Calu3 (cell line): Measurements from ENCODE around the gene LBR. TPM values are rescaled to one million over a fixed set of nuclear protein-coding genes. Genes with fewer than 3 reads are reported as not detected.

Experiments used
- BruUV-seq: library from RNA; stranded (reverse); fragments of 400-500 nt; replicated peaks from 2 replicates; lab custom pipeline; 2021; lab: Mats Ljungman, UMichigan
- CTCF ChIA-PET: fragments of 300-600 bp; sonication (Branson Sonifier 250); formaldehyde crosslinking; loops from one replicate; lab custom pipeline; 2022; ENCODE audit warnings: antibody characterized with exemption; lab: Charles Lee
- DNase-seq: peaks from one replicate; pipeline ENCODE4 v3.0.0; 2022
- H3K27ac Mint-ChIP-seq: one replicate; pipeline ENCODE4 v1.8.0; 2022; ENCODE audit warnings: mixed read lengths; ENCODE audit not compliant: unreplicated experiment
- H3K27me3 Mint-ChIP-seq: one replicate; pipeline ENCODE4 v1.8.0; 2022; ENCODE audit warnings: mixed read lengths; ENCODE audit not compliant: unreplicated experiment
- H3K36me3 Mint-ChIP-seq: one replicate; pipeline ENCODE4 v1.8.0; 2022; ENCODE audit warnings: mild to moderate bottlenecking, moderate library complexity, mixed read lengths; ENCODE audit not compliant: insufficient read depth, unreplicated experiment
- H3K4me1 Mint-ChIP-seq: one replicate; pipeline ENCODE4 v1.8.0; 2022; ENCODE audit warnings: mild to moderate bottlenecking, low read depth, mixed read lengths; ENCODE audit not compliant: unreplicated experiment
- H3K4me3 Mint-ChIP-seq: one replicate; pipeline ENCODE4 v1.8.0; 2022; ENCODE audit warnings: mild to moderate bottlenecking, low read depth, moderate library complexity, mixed read lengths; ENCODE audit not compliant: unreplicated experiment
- H3K9me3 Mint-ChIP-seq: one replicate; pipeline ENCODE4 v1.8.0; 2022; ENCODE audit warnings: low read depth, mixed read lengths; ENCODE audit not compliant: unreplicated experiment
- CTCF ChIP-seq: fragments of 200-600 bp; IDR thresholded peaks from one replicate; pipeline ENCODE4 v1.8.0; 2022; ENCODE audit warnings: antibody characterized with exemption; ENCODE audit not compliant: unreplicated experiment
- intact Hi-C: fragments of 100-400 bp; cut with micrococcal nuclease; formaldehyde crosslinking; loops from one replicate; pipeline ENCODE4 v1.10.0; 2022; ENCODE audit not compliant: unreplicated experiment
- total RNA-seq: library from RNA; stranded (reverse); gene quantifications from 2 replicates; pipeline ENCODE4 v1.2.3, GENCODE V29; 2022

The LBR gene
- total RNA-seq, 1 experiment from 2014 or later = 183 TPM

GRCh38 chr1:225435076-225435475 is 7.2 kb upstream of the LBR start:
- Mint-ChIP-seq H3K27me3 (no peaks in the 10 kb centered on the region), H3K27ac (no peak overlapping the region), H3K36me3 (peaks cover 2% of the 10 kb centered on the region), H3K4me1 (peaks cover 12% of the 10 kb centered on the region), H3K4me3 (no peak overlapping the region), H3K9me3 (no peaks in the 10 kb centered on the region)
- intact Hi-C loops = no loop called here
- CTCF ChIA-PET = interaction anchor here (0.7 kb wide), 1 partner anchor 19 kb away, joined by 4 read pairs; no protein-coding TSS in a partner anchor
- TF ChIP-seq CTCF = no peak
- BruUV-seq = no TSS peak
- DNase-seq = no peak

- H3K4me3 Mint-ChIP-seq = no peak overlapping the region
- H3K27ac Mint-ChIP-seq = no peak overlapping the region
Measured at GRCh38 chr1:225434046-225434445, 6.2 kb upstream of the LBR start.

GRCh38 chr1:225431081-225431863 is 3.4 kb upstream of the LBR start:
- Mint-ChIP-seq H3K4me3 (no peak overlapping the region), H3K27ac (no peak overlapping the region), H3K4me1 (no peaks in the 10 kb centered on the region), H3K9me3 (no peaks in the 10 kb centered on the region), H3K36me3 (peaks cover 30% of the 10 kb centered on the region), H3K27me3 (no peaks in the 10 kb centered on the region)
- intact Hi-C loops = no loop called here
- no peak for TF ChIP-seq CTCF
- no TSS peak for BruUV-seq
- no peak for DNase-seq
- CTCF ChIA-PET = interaction anchor here (1.0 kb wide), 1 partner anchor 9 kb away, joined by 4 read pairs; no protein-coding TSS in a partner anchor

More at GRCh38 chr1:225434046-225434445, 6.2 kb upstream of the LBR start:
- BruUV-seq = no TSS peak
- no peak for TF ChIP-seq CTCF
- intact Hi-C loops = no loop called here
- Mint-ChIP-seq H3K9me3 (no peaks in the 10 kb centered on the region), H3K27me3 (no peaks in the 10 kb centered on the region), H3K4me1 (peaks cover 8% of the 10 kb centered on the region), H3K36me3 (peaks cover 3% of the 10 kb centered on the region)
- no peak for DNase-seq
- CTCF ChIA-PET = interaction anchor here (1.6 kb wide), 1 partner anchor 21 kb away, joined by 3 read pairs; no protein-coding TSS in a partner anchor

- no peak overlapping the region for H3K27ac Mint-ChIP-seq
- CTCF ChIA-PET = no interaction called here
- no peak overlapping the region for H3K4me3 Mint-ChIP-seq
- intact Hi-C loops = no loop called here
- no peaks in the 10 kb centered on the region for H3K27me3 Mint-ChIP-seq
- H3K4me1 Mint-ChIP-seq = peaks cover 9% of the 10 kb centered on the region
- BruUV-seq = no TSS peak
- peaks cover 40% of the 10 kb centered on the region for H3K36me3 Mint-ChIP-seq
- TF ChIP-seq CTCF = no peak
- no peaks in the 10 kb centered on the region for H3K9me3 Mint-ChIP-seq
- no peak for DNase-seq
Measured at GRCh38 chr1:225430301-225430700, 2.5 kb upstream of the LBR start.
